Measurements from ENCODE around the gene CD8A. TPM values are rescaled to one million over a fixed set of nuclear protein-coding genes. Genes with fewer than 3 reads are reported as not detected.

Gene CD8A
- total RNA-seq, 1 donor from 2014 or later, result 0.19 TPM

DNA sequence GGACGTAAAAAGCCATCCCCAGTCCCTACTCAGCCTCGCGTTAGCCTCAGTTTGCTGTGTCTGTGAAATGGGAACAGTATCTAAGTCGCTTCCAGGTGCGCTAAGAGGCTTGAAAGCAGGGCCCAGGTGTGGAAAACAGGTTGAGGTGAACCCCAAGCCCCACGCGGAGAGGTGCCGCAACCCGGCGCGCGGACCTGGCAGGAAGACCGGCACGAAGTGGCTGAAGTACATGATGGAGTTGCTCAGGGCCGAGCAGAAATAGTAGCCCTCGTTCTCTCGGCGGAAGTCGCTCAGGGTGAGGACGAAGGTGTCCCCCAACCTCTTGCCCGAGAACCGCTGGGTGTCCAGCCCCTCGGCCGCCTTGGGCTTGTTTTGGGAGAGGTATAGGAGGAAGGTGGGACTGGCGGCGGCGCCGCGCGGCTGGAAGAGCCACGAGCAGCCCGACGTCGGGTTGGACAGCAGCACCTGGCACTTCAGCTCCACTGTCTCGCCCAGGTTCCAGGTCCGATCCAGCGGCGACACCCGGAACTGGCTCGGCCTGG, 508 bp downstream of the CD8A start:
- no peak for DNase-seq (ENCODE audit: low spot score, unreplicated experiment)

DNA sequence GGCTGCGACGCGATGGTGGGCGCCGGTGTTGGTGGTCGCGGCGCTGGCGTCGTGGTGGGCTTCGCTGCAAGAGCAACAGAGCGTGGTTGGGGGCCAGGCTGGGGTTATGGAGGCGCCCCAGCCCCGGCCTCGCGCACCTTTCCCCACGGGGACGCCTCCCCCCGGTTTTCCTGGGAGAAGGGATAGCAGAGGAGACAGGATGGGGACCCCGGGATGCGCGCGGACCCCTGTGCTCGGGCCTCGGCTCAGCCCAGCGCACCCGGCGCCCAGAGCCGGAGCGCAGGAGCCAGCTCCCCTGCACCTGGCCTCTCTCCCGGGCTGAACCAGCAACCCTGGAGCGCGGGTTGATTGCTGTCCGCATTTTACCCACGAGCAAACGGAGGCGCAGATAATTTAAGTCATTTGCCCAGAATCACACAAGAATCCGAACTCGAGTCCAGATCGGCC, 1.0 kb downstream of the CD8A start:
- H3K27ac Mint-ChIP-seq, result no peak overlapping the region
- TF ChIP-seq, protein P1, sequence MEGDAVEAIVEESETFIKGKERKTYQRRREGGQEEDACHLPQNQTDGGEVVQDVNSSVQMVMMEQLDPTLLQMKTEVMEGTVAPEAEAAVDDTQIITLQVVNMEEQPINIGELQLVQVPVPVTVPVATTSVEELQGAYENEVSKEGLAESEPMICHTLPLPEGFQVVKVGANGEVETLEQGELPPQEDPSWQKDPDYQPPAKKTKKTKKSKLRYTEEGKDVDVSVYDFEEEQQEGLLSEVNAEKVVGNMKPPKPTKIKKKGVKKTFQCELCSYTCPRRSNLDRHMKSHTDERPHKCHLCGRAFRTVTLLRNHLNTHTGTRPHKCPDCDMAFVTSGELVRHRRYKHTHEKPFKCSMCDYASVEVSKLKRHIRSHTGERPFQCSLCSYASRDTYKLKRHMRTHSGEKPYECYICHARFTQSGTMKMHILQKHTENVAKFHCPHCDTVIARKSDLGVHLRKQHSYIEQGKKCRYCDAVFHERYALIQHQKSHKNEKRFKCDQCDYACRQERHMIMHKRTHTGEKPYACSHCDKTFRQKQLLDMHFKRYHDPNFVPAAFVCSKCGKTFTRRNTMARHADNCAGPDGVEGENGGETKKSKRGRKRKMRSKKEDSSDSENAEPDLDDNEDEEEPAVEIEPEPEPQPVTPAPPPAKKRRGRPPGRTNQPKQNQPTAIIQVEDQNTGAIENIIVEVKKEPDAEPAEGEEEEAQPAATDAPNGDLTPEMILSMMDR (IDR thresholded peaks at IDR 0.05; ENCODE audit: unreplicated experiment), result no peak
- H3K9me3 Mint-ChIP-seq (ENCODE audit: low read depth), result no peaks in the 10 kb centered on the region
- H3K36me3 Mint-ChIP-seq (ENCODE audit: insufficient read depth), result no peaks in the 10 kb centered on the region
- H3K4me1 Mint-ChIP-seq (ENCODE audit: low read depth), result peaks cover 5% of the 10 kb centered on the region
- no peak for DNase-seq (ENCODE audit: low spot score, unreplicated experiment)
- peaks cover 84% of the 10 kb centered on the region for H3K27me3 Mint-ChIP-seq
- no peak overlapping the region for H3K4me3 Mint-ChIP-seq (ENCODE audit: low read depth)

More for the DNA sequence above, 508 bp downstream of the CD8A start:
- Mint-ChIP-seq H3K4me1 (ENCODE audit: low read depth) (peaks cover 5% of the 10 kb centered on the region), H3K4me3 (ENCODE audit: low read depth) (peak overlapping the region; percentile 20), H3K36me3 (ENCODE audit: insufficient read depth) (no peaks in the 10 kb centered on the region), H3K27ac (peak overlapping the region; percentile 72), H3K27me3 (peaks cover 86% of the 10 kb centered on the region), H3K9me3 (ENCODE audit: low read depth) (peaks cover 3% of the 10 kb centered on the region)
- TF ChIP-seq, protein P1 (IDR thresholded peaks at IDR 0.05; ENCODE audit: unreplicated experiment), result no peak

GRCh38 chr2:86788881-86789686, 1.6 kb downstream of the CD8A start:
- no peaks in the 10 kb centered on the region for H3K9me3 Mint-ChIP-seq (ENCODE audit: low read depth)
- peaks cover 5% of the 10 kb centered on the region for H3K4me1 Mint-ChIP-seq (ENCODE audit: low read depth)
- no peak overlapping the region for H3K4me3 Mint-ChIP-seq (ENCODE audit: low read depth)
- DNase-seq (ENCODE audit: low spot score, unreplicated experiment), result no peak
- TF ChIP-seq, protein P1 (IDR thresholded peaks at IDR 0.05; ENCODE audit: unreplicated experiment), result no peak
- H3K36me3 Mint-ChIP-seq (ENCODE audit: insufficient read depth), result no peaks in the 10 kb centered on the region
- H3K27ac Mint-ChIP-seq, result no peak overlapping the region
- peaks cover 82% of the 10 kb centered on the region for H3K27me3 Mint-ChIP-seq

- Mint-ChIP-seq H3K4me3 (ENCODE audit: low read depth) (no peak overlapping the region), H3K27ac (no peak overlapping the region), H3K36me3 (ENCODE audit: insufficient read depth) (no peaks in the 10 kb centered on the region), H3K27me3 (peaks cover 74% of the 10 kb centered on the region), H3K4me1 (ENCODE audit: low read depth) (peaks cover 5% of the 10 kb centered on the region), H3K9me3 (ENCODE audit: low read depth) (no peaks in the 10 kb centered on the region)
- no peak for DNase-seq (ENCODE audit: low spot score, unreplicated experiment)
- TF ChIP-seq, protein P1 (IDR thresholded peaks at IDR 0.05; ENCODE audit: unreplicated experiment), result no peak
Observed at GRCh38 chr2:86788165-86788564, 2.5 kb downstream of the CD8A start.

GRCh38 chr2:86787736-86788135, 3.0 kb downstream of the CD8A start:
- H3K4me3 Mint-ChIP-seq (ENCODE audit: low read depth), result no peak overlapping the region
- no peaks in the 10 kb centered on the region for H3K36me3 Mint-ChIP-seq (ENCODE audit: insufficient read depth)
- no peak for DNase-seq (ENCODE audit: low spot score, unreplicated experiment)
- no peaks in the 10 kb centered on the region for H3K9me3 Mint-ChIP-seq (ENCODE audit: low read depth)
- TF ChIP-seq, protein P1 (IDR thresholded peaks at IDR 0.05; ENCODE audit: unreplicated experiment), result no peak
- H3K27ac Mint-ChIP-seq, result no peak overlapping the region
- H3K4me1 Mint-ChIP-seq (ENCODE audit: low read depth), result peaks cover 5% of the 10 kb centered on the region
- peaks cover 70% of the 10 kb centered on the region for H3K27me3 Mint-ChIP-seq
